Measurements from ENCODE around the gene CAPNS2.

CAPNS2 gene

GRCh38 chr16:55563797-55564196 lies 2.7 kb upstream of the CAPNS2 start:
- no peak overlapping the region for H3K4me3 ChIP-seq (ENCODE audit: low read depth in 1 of 5, low read length in 5 of 5)
- peaks cover 4 to 23% (median 16%) of the 10 kb centered on the region in 5 donors for H3K4me1 ChIP-seq (ENCODE audit: control insufficient read depth in 5 of 5, insufficient read depth in 5 of 5, low read length in 5 of 5)
- no peak overlapping the region for H3K27ac ChIP-seq (ENCODE audit: low read depth, low read length)
- H3K36me3 ChIP-seq (ENCODE audit: control insufficient read depth in 5 of 5, insufficient read depth in 5 of 5, low read length in 5 of 5): no peaks in the 10 kb centered on the region
- H3K9ac ChIP-seq (ENCODE audit: low read length in 5 of 5): no peak overlapping the region
- H3K9me3 ChIP-seq (ENCODE audit: control insufficient read depth in 5 of 5, low read length in 5 of 5): no peaks in the 10 kb centered on the region
- no peaks in the 10 kb centered on the region for H3K27me3 ChIP-seq (ENCODE audit: control insufficient read depth in 5 of 5, insufficient read depth in 4 of 5, low read length in 5 of 5)

- Histone ChIP-seq H3K9me3 (ENCODE audit: control insufficient read depth in 5 of 5, low read length in 5 of 5) (no peaks in the 10 kb centered on the region), H3K4me1 (ENCODE audit: control insufficient read depth in 5 of 5, insufficient read depth in 5 of 5, low read length in 5 of 5) (peaks cover 4 to 22% (median 22%) of the 10 kb centered on the region in 5 donors), H3K27ac (ENCODE audit: low read depth, low read length) (no peak overlapping the region), H3K4me3 (ENCODE audit: low read depth in 1 of 5, low read length in 5 of 5) (no peak overlapping the region), H3K27me3 (ENCODE audit: control insufficient read depth in 5 of 5, insufficient read depth in 4 of 5, low read length in 5 of 5) (no peaks in the 10 kb centered on the region), H3K36me3 (ENCODE audit: control insufficient read depth in 5 of 5, insufficient read depth in 5 of 5, low read length in 5 of 5) (no peaks in the 10 kb centered on the region), H3K9ac (ENCODE audit: low read length in 5 of 5) (no peak overlapping the region)
Measured at GRCh38 chr16:55565086-55565485, 1.4 kb upstream of the CAPNS2 start.

GRCh38 chr16:55567382-55567781 lies 898 bp downstream of the CAPNS2 start:
- Histone ChIP-seq H3K4me3 (ENCODE audit: low read depth in 1 of 5, low read length in 5 of 5) (no peak overlapping the region), H3K27ac (ENCODE audit: low read depth, low read length) (no peak overlapping the region), H3K27me3 (ENCODE audit: control insufficient read depth in 5 of 5, insufficient read depth in 4 of 5, low read length in 5 of 5) (no peaks in the 10 kb centered on the region), H3K9ac (ENCODE audit: low read length in 5 of 5) (no peak overlapping the region), H3K4me1 (ENCODE audit: control insufficient read depth in 5 of 5, insufficient read depth in 5 of 5, low read length in 5 of 5) (peaks cover 4 to 22% (median 22%) of the 10 kb centered on the region in 5 donors), H3K9me3 (ENCODE audit: control insufficient read depth in 5 of 5, low read length in 5 of 5) (no peaks in the 10 kb centered on the region), H3K36me3 (ENCODE audit: control insufficient read depth in 5 of 5, insufficient read depth in 5 of 5, low read length in 5 of 5) (no peaks in the 10 kb centered on the region)

- Histone ChIP-seq H3K27ac (ENCODE audit: low read depth, low read length) (no peak overlapping the region), H3K9ac (ENCODE audit: low read length in 5 of 5) (no peak overlapping the region), H3K27me3 (ENCODE audit: control insufficient read depth in 5 of 5, insufficient read depth in 4 of 5, low read length in 5 of 5) (no peaks in the 10 kb centered on the region)
Measured at GRCh38 chr16:55568207-55568606, 1.7 kb downstream of the CAPNS2 start.

GRCh38 chr16:55569025-55569424 lies 2.5 kb downstream of the CAPNS2 start:
- Histone ChIP-seq H3K9ac (ENCODE audit: low read length in 5 of 5) (no peak overlapping the region), H3K4me3 (ENCODE audit: low read depth in 1 of 5, low read length in 5 of 5) (no peak overlapping the region), H3K27ac (ENCODE audit: low read depth, low read length) (no peak overlapping the region), H3K9me3 (ENCODE audit: control insufficient read depth in 5 of 5, low read length in 5 of 5) (no peaks in the 10 kb centered on the region), H3K36me3 (ENCODE audit: control insufficient read depth in 5 of 5, insufficient read depth in 5 of 5, low read length in 5 of 5) (no peaks in the 10 kb centered on the region), H3K4me1 (ENCODE audit: control insufficient read depth in 5 of 5, insufficient read depth in 5 of 5, low read length in 5 of 5) (peaks cover 4 to 28% (median 22%) of the 10 kb centered on the region in 5 donors), H3K27me3 (ENCODE audit: control insufficient read depth in 5 of 5, insufficient read depth in 4 of 5, low read length in 5 of 5) (no peaks in the 10 kb centered on the region)

More at GRCh38 chr16:55568207-55568606, 1.7 kb downstream of the CAPNS2 start:
- H3K4me1 ChIP-seq (ENCODE audit: control insufficient read depth in 5 of 5, insufficient read depth in 5 of 5, low read length in 5 of 5): peaks cover 4 to 26% (median 22%) of the 10 kb centered on the region in 5 donors
- no peaks in the 10 kb centered on the region for H3K36me3 ChIP-seq (ENCODE audit: control insufficient read depth in 5 of 5, insufficient read depth in 5 of 5, low read length in 5 of 5)
- H3K9me3 ChIP-seq (ENCODE audit: control insufficient read depth in 5 of 5, low read length in 5 of 5): no peaks in the 10 kb centered on the region
- no peak overlapping the region for H3K4me3 ChIP-seq (ENCODE audit: low read depth in 1 of 5, low read length in 5 of 5)

- no peaks in the 10 kb centered on the region for H3K36me3 ChIP-seq (ENCODE audit: control insufficient read depth in 5 of 5, insufficient read depth in 5 of 5, low read length in 5 of 5)
- no peaks in the 10 kb centered on the region for H3K27me3 ChIP-seq (ENCODE audit: control insufficient read depth in 5 of 5, insufficient read depth in 4 of 5, low read length in 5 of 5)
- H3K4me3 ChIP-seq (ENCODE audit: low read depth in 1 of 5, low read length in 5 of 5): no peak overlapping the region
- H3K4me1 ChIP-seq (ENCODE audit: control insufficient read depth in 5 of 5, insufficient read depth in 5 of 5, low read length in 5 of 5): peaks cover 4 to 30% (median 22%) of the 10 kb centered on the region in 5 donors
- H3K9ac ChIP-seq (ENCODE audit: low read length in 5 of 5): no peak overlapping the region
- H3K27ac ChIP-seq (ENCODE audit: low read depth, low read length): no peak overlapping the region
- no peaks in the 10 kb centered on the region for H3K9me3 ChIP-seq (ENCODE audit: control insufficient read depth in 5 of 5, low read length in 5 of 5)
Measured at GRCh38 chr16:55570159-55570558, 3.7 kb downstream of the CAPNS2 start.

GRCh38 chr16:55571191-55571897 lies 4.9 kb downstream of the CAPNS2 start:
- Histone ChIP-seq H3K27me3 (ENCODE audit: control insufficient read depth in 5 of 5, insufficient read depth in 4 of 5, low read length in 5 of 5) (no peaks in the 10 kb centered on the region), H3K9ac (ENCODE audit: low read length in 5 of 5) (no peak overlapping the region), H3K4me1 (ENCODE audit: control insufficient read depth in 5 of 5, insufficient read depth in 5 of 5, low read length in 5 of 5) (peaks cover 4 to 39% (median 31%) of the 10 kb centered on the region in 5 donors), H3K9me3 (ENCODE audit: control insufficient read depth in 5 of 5, low read length in 5 of 5) (no peaks in the 10 kb centered on the region), H3K36me3 (ENCODE audit: control insufficient read depth in 5 of 5, insufficient read depth in 5 of 5, low read length in 5 of 5) (no peaks in the 10 kb centered on the region), H3K27ac (ENCODE audit: low read depth, low read length) (no peak overlapping the region), H3K4me3 (ENCODE audit: low read depth in 1 of 5, low read length in 5 of 5) (no peak overlapping the region)

- H3K4me1 ChIP-seq (ENCODE audit: control insufficient read depth in 5 of 5, insufficient read depth in 5 of 5, low read length in 5 of 5): peaks cover 2 to 39% (median 31%) of the 10 kb centered on the region in 5 donors
- no peak overlapping the region for H3K27ac ChIP-seq (ENCODE audit: low read depth, low read length)
- no peak overlapping the region for H3K4me3 ChIP-seq (ENCODE audit: low read depth in 1 of 5, low read length in 5 of 5)
- no peaks in the 10 kb centered on the region for H3K27me3 ChIP-seq (ENCODE audit: control insufficient read depth in 5 of 5, insufficient read depth in 4 of 5, low read length in 5 of 5)
- no peak overlapping the region for H3K9ac ChIP-seq (ENCODE audit: low read length in 5 of 5)
- H3K36me3 ChIP-seq (ENCODE audit: control insufficient read depth in 5 of 5, insufficient read depth in 5 of 5, low read length in 5 of 5): no peaks in the 10 kb centered on the region
- H3K9me3 ChIP-seq (ENCODE audit: control insufficient read depth in 5 of 5, low read length in 5 of 5): no peaks in the 10 kb centered on the region
Measured at GRCh38 chr16:55572439-55572838, 6.0 kb downstream of the CAPNS2 start.

- H3K27ac ChIP-seq (ENCODE audit: low read depth, low read length): no peak overlapping the region
- H3K27me3 ChIP-seq (ENCODE audit: control insufficient read depth in 5 of 5, insufficient read depth in 4 of 5, low read length in 5 of 5): no peaks in the 10 kb centered on the region
- H3K9me3 ChIP-seq (ENCODE audit: control insufficient read depth in 5 of 5, low read length in 5 of 5): no peaks in the 10 kb centered on the region
- peaks cover 0 to 11% (median 5%) of the 10 kb centered on the region in 5 donors for H3K36me3 ChIP-seq (ENCODE audit: control insufficient read depth in 5 of 5, insufficient read depth in 5 of 5, low read length in 5 of 5)
- H3K9ac ChIP-seq (ENCODE audit: low read length in 5 of 5): no peak overlapping the region
- H3K4me1 ChIP-seq (ENCODE audit: control insufficient read depth in 5 of 5, insufficient read depth in 5 of 5, low read length in 5 of 5): peaks cover 0 to 21% (median 15%) of the 10 kb centered on the region in 5 donors
- H3K4me3 ChIP-seq (ENCODE audit: low read depth in 1 of 5, low read length in 5 of 5): no peak overlapping the region
Measured at GRCh38 chr16:55574811-55575210, 8.3 kb downstream of the CAPNS2 start.

GRCh38 chr16:55575496-55575895 lies 9.0 kb downstream of the CAPNS2 start:
- H3K4me3 ChIP-seq (ENCODE audit: low read depth in 1 of 5, low read length in 5 of 5): no peak overlapping the region
- H3K36me3 ChIP-seq (ENCODE audit: control insufficient read depth in 5 of 5, insufficient read depth in 5 of 5, low read length in 5 of 5): peaks cover 0 to 14% (median 6%) of the 10 kb centered on the region in 5 donors
- H3K4me1 ChIP-seq (ENCODE audit: control insufficient read depth in 5 of 5, insufficient read depth in 5 of 5, low read length in 5 of 5): peaks cover 0 to 21% (median 15%) of the 10 kb centered on the region in 5 donors
- no peaks in the 10 kb centered on the region for H3K27me3 ChIP-seq (ENCODE audit: control insufficient read depth in 5 of 5, insufficient read depth in 4 of 5, low read length in 5 of 5)
- H3K27ac ChIP-seq (ENCODE audit: low read depth, low read length): no peak overlapping the region
- no peak overlapping the region for H3K9ac ChIP-seq (ENCODE audit: low read length in 5 of 5)
- no peaks in the 10 kb centered on the region for H3K9me3 ChIP-seq (ENCODE audit: control insufficient read depth in 5 of 5, low read length in 5 of 5)
